Testis (tissue), 2 donors: ENCODE data around the gene ZNF487.

Experiments used
- POLR2A ChIP-seq: fragments of 450-650 bp; IDR thresholded peaks from one replicate; pipeline ENCODE4 v1.6.1; 2017; ENCODE audit warnings: antibody characterized with exemption, mild to moderate bottlenecking, moderate library complexity
- TF ChIP-seq, protein P1 (sequence below), 3 experiments: fragments of 450-650 bp in 2 of 3; fragments of 200-600 bp in 1 of 3; sonication (generic) in 1 of 3; IDR thresholded peaks; one replicate each; pipeline ENCODE4 v1.5.1; 2016 to 2019; ENCODE audit warnings: antibody characterized with exemption in 3 of 3, mild to moderate bottlenecking in 2 of 3, moderate library complexity in 1 of 3

DNA sequence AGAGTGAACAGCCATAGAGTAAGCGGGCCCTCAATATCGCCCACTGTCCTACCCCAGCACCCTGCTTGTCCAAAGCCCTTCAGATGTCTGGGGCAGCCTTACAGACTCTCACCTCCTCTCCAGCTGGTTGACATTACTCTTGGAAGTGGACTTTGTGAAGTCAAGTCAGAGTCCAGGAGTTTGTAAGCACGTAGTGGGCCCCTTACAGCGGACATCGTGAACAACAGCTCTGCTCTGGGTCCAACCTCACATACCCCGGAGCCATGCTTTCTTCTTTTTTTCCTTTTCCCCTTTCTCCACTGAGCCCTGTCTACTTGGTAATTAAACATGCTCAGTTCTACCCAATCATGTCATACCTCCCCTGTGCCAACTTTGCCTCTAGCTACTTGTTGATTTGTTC lies 45.4 kb upstream of the ZNF487 start:
- no peak for TF ChIP-seq POLR2A
- TF ChIP-seq, protein P1, sequence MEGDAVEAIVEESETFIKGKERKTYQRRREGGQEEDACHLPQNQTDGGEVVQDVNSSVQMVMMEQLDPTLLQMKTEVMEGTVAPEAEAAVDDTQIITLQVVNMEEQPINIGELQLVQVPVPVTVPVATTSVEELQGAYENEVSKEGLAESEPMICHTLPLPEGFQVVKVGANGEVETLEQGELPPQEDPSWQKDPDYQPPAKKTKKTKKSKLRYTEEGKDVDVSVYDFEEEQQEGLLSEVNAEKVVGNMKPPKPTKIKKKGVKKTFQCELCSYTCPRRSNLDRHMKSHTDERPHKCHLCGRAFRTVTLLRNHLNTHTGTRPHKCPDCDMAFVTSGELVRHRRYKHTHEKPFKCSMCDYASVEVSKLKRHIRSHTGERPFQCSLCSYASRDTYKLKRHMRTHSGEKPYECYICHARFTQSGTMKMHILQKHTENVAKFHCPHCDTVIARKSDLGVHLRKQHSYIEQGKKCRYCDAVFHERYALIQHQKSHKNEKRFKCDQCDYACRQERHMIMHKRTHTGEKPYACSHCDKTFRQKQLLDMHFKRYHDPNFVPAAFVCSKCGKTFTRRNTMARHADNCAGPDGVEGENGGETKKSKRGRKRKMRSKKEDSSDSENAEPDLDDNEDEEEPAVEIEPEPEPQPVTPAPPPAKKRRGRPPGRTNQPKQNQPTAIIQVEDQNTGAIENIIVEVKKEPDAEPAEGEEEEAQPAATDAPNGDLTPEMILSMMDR (IDR thresholded peaks at IDR 0.05), result no peak
